ENCODE results near the gene MCFD2.

MCFD2 gene

GRCh38 chr2:46875226-46875899, 40.2 kb downstream of the MCFD2 start:
- TF ChIP-seq FOXP2 (optimal IDR thresholded peaks at IDR 0.05; ENCODE audit: control extremely low read depth, extremely low read length, insufficient read depth) = no peak
- no peak for TF ChIP-seq POLR2AphosphoS5 (IDR thresholded peaks at IDR 0.05; ENCODE audit: borderline replicate concordance, low read depth, low read length)
- no peak for TF ChIP-seq EZH2 (IDR thresholded peaks at IDR 0.05)
- Histone ChIP-seq H3K4me3 (no peak overlapping the region), H3K27ac (no peak overlapping the region)

GRCh38 chr2:46874236-46874929, 41.2 kb downstream of the MCFD2 start:
- no peaks in the 10 kb centered on the region for H3K36me3 ChIP-seq (ENCODE audit: insufficient read depth, low read length)
- no peak overlapping the region for H3K27ac ChIP-seq
- no peak for DNase-seq (ENCODE audit: low read depth, low spot score)
- TF ChIP-seq EZH2 (IDR thresholded peaks at IDR 0.05) (no peak), POLR2AphosphoS5 (IDR thresholded peaks at IDR 0.05; ENCODE audit: borderline replicate concordance, low read depth, low read length) (no peak), FOXP2 (optimal IDR thresholded peaks at IDR 0.05; ENCODE audit: control extremely low read depth, extremely low read length, insufficient read depth) (no peak)
- H3K9ac ChIP-seq (ENCODE audit: insufficient read length) = no peak overlapping the region
- H3K4me3 ChIP-seq = no peak overlapping the region
- H3K9me3 ChIP-seq (ENCODE audit: low read depth, low read length) = no peaks in the 10 kb centered on the region

More at GRCh38 chr2:46875226-46875899, 40.2 kb downstream of the MCFD2 start:
- Histone ChIP-seq H3K9me3 (ENCODE audit: low read depth, low read length) (no peaks in the 10 kb centered on the region), H3K9ac (ENCODE audit: insufficient read length) (no peak overlapping the region), H3K36me3 (ENCODE audit: insufficient read depth, low read length) (no peaks in the 10 kb centered on the region)
- no peak for DNase-seq (ENCODE audit: low read depth, low spot score)

- Histone ChIP-seq H3K9me3 (ENCODE audit: low read depth, low read length) (no peaks in the 10 kb centered on the region), H3K27ac (no peak overlapping the region), H3K9ac (ENCODE audit: insufficient read length) (no peak overlapping the region), H3K4me3 (no peak overlapping the region), H3K36me3 (ENCODE audit: insufficient read depth, low read length) (no peaks in the 10 kb centered on the region)
- TF ChIP-seq EZH2 (IDR thresholded peaks at IDR 0.05) = no peak
- DNase-seq (ENCODE audit: low read depth, low spot score) = no peak
These were observed 42.0 kb downstream of the MCFD2 start for GRCh38 chr2:46873604-46874068.

GRCh38 chr2:46872902-46873603, 42.6 kb downstream of the MCFD2 start:
- H3K9me3 ChIP-seq (ENCODE audit: low read depth, low read length) = no peaks in the 10 kb centered on the region
- no peak for DNase-seq (ENCODE audit: low read depth, low spot score)
- H3K9ac ChIP-seq (ENCODE audit: insufficient read length) = no peak overlapping the region
- H3K27ac ChIP-seq = no peak overlapping the region
- H3K36me3 ChIP-seq (ENCODE audit: insufficient read depth, low read length) = no peaks in the 10 kb centered on the region
- no peak overlapping the region for H3K4me3 ChIP-seq
- TF ChIP-seq FOXP2 (optimal IDR thresholded peaks at IDR 0.05; ENCODE audit: control extremely low read depth, extremely low read length, insufficient read depth) (no peak), POLR2AphosphoS5 (IDR thresholded peaks at IDR 0.05; ENCODE audit: borderline replicate concordance, low read depth, low read length) (no peak), EZH2 (IDR thresholded peaks at IDR 0.05) (no peak)

- H3K27ac ChIP-seq = no peak overlapping the region
- no peak overlapping the region for H3K4me3 ChIP-seq
- H3K9me3 ChIP-seq (ENCODE audit: low read depth, low read length) = no peaks in the 10 kb centered on the region
- H3K9ac ChIP-seq (ENCODE audit: insufficient read length) = no peak overlapping the region
- no peak for DNase-seq (ENCODE audit: low read depth, low spot score)
- no peak for TF ChIP-seq EZH2 (IDR thresholded peaks at IDR 0.05)
- TF ChIP-seq FOXP2 (optimal IDR thresholded peaks at IDR 0.05; ENCODE audit: control extremely low read depth, extremely low read length, insufficient read depth) = no peak
- no peak for TF ChIP-seq POLR2AphosphoS5 (IDR thresholded peaks at IDR 0.05; ENCODE audit: borderline replicate concordance, low read depth, low read length)
- H3K36me3 ChIP-seq (ENCODE audit: insufficient read depth, low read length) = no peaks in the 10 kb centered on the region
These were observed 43.6 kb downstream of the MCFD2 start for GRCh38 chr2:46871976-46872381.

- TF ChIP-seq POLR2AphosphoS5 (IDR thresholded peaks at IDR 0.05; ENCODE audit: borderline replicate concordance, low read depth, low read length) = no peak
- Histone ChIP-seq H3K9ac (ENCODE audit: insufficient read length) (no peak overlapping the region), H3K36me3 (ENCODE audit: insufficient read depth, low read length) (no peaks in the 10 kb centered on the region), H3K27ac (no peak overlapping the region), H3K9me3 (ENCODE audit: low read depth, low read length) (no peaks in the 10 kb centered on the region), H3K4me3 (no peak overlapping the region)
- DNase-seq (ENCODE audit: low read depth, low spot score) = no peak
These were observed 45.4 kb downstream of the MCFD2 start for GRCh38 chr2:46870051-46870839.

GRCh38 chr2:46869621-46870020, 46.0 kb downstream of the MCFD2 start:
- H3K27ac ChIP-seq = no peak overlapping the region
- no peak for DNase-seq (ENCODE audit: low read depth, low spot score)
- H3K9ac ChIP-seq (ENCODE audit: insufficient read length) = no peak overlapping the region
- TF ChIP-seq EZH2 (IDR thresholded peaks at IDR 0.05) = no peak
- no peak for TF ChIP-seq FOXP2 (optimal IDR thresholded peaks at IDR 0.05; ENCODE audit: control extremely low read depth, extremely low read length, insufficient read depth)
- no peak for TF ChIP-seq POLR2AphosphoS5 (IDR thresholded peaks at IDR 0.05; ENCODE audit: borderline replicate concordance, low read depth, low read length)
- no peak overlapping the region for H3K4me3 ChIP-seq
- H3K36me3 ChIP-seq (ENCODE audit: insufficient read depth, low read length) = no peaks in the 10 kb centered on the region
- no peaks in the 10 kb centered on the region for H3K9me3 ChIP-seq (ENCODE audit: low read depth, low read length)

- Histone ChIP-seq H3K9me3 (ENCODE audit: low read depth, low read length) (no peaks in the 10 kb centered on the region), H3K27ac (no peak overlapping the region), H3K36me3 (ENCODE audit: insufficient read depth, low read length) (no peaks in the 10 kb centered on the region), H3K9ac (ENCODE audit: insufficient read length) (no peak overlapping the region), H3K4me3 (no peak overlapping the region)
- TF ChIP-seq EZH2 (IDR thresholded peaks at IDR 0.05) (no peak), POLR2AphosphoS5 (IDR thresholded peaks at IDR 0.05; ENCODE audit: borderline replicate concordance, low read depth, low read length) (no peak), FOXP2 (optimal IDR thresholded peaks at IDR 0.05; ENCODE audit: control extremely low read depth, extremely low read length, insufficient read depth) (no peak)
- no peak for DNase-seq (ENCODE audit: low read depth, low spot score)
These were observed 48.8 kb downstream of the MCFD2 start for GRCh38 chr2:46866770-46867246.
